Endothelial cell of umbilical vein (primary cell): ENCODE measurements around the gene GREB1.

Experiments used
- CTCF ChIP-seq, 2 donors: IDR thresholded peaks; 1 replicate in 1 of 2; 2 replicates in 1 of 2; pipeline ENCODE4 v1.5.1; 2011; ENCODE audit warnings: low read length in 2 of 2, mild to moderate bottlenecking in 2 of 2, moderate library complexity in 2 of 2, control low read depth in 1 of 2, inconsistent platforms in 1 of 2, low read depth in 1 of 2; ENCODE audit not compliant: insufficient read depth in 1 of 2; ENCODE audit errors: extremely low read depth in 1 of 2
- POLR2A ChIP-seq: IDR thresholded peaks from 2 replicates; pipeline ENCODE4 v1.6.1; 2012; ENCODE audit warnings: low read depth, mild to moderate bottlenecking, control low read depth, low read length

GRCh38 chr2:11674983-11675382 lies 141.1 kb downstream of the GREB1 start:
- TF ChIP-seq CTCF (IDR thresholded peaks at IDR 0.05; ENCODE audit: extremely low read depth in 1 of 2, insufficient read depth in 1 of 2, low read depth in 1 of 2, low read length in 2 of 2) (no peak), POLR2A (no peak)
